Esophagus (tissue), 2 donors: ENCODE data around the gene AFG3L2. TPM values are rescaled to one million over a fixed set of nuclear protein-coding genes. Genes with fewer than 3 reads are reported as not detected.

Experiments
- H3K27ac ChIP-seq, 2 donors: one replicate each; pipeline ENCODE4 v1.5.1; 2013; ENCODE audit warnings: low read depth in 2 of 2, mild to moderate bottlenecking in 2 of 2, inconsistent platforms in 1 of 2, low read length in 1 of 2, moderate library complexity in 1 of 2
- H3K27me3 ChIP-seq, 2 donors: one replicate each; pipeline ENCODE4 v1.6.1; 2013; ENCODE audit warnings: low read length in 2 of 2, control low read depth in 1 of 2, mild to moderate bottlenecking in 1 of 2; ENCODE audit not compliant: insufficient read depth in 2 of 2, control insufficient read depth in 1 of 2
- H3K36me3 ChIP-seq, 2 donors: one replicate each; pipeline ENCODE4 v1.6.1; 2013; ENCODE audit warnings: low read length in 1 of 2; ENCODE audit not compliant: control insufficient read depth in 2 of 2, insufficient read depth in 2 of 2
- H3K4me1 ChIP-seq, 2 donors: one replicate each; pipeline ENCODE4 v1.6.1; 2013; ENCODE audit warnings: low read length in 1 of 2; ENCODE audit not compliant: control insufficient read depth in 2 of 2, insufficient read depth in 2 of 2
- H3K4me3 ChIP-seq, 2 donors: one replicate each; pipeline ENCODE4 v1.5.1; 2013; ENCODE audit warnings: low read length in 2 of 2, mild to moderate bottlenecking in 2 of 2, low read depth in 1 of 2, moderate library complexity in 1 of 2
- H3K9me3 ChIP-seq, 2 donors: one replicate each; pipeline ENCODE4 v1.6.1; 2013; ENCODE audit warnings: mild to moderate bottlenecking in 2 of 2, low read depth in 1 of 2, low read length in 1 of 2, moderate library complexity in 1 of 2; ENCODE audit not compliant: control insufficient read depth in 2 of 2, insufficient read depth in 1 of 2
- WGBS, 2 donors: extraction: QIAGEN DNeasy Blood & Tissue Kit; methylation state at CpG; one replicate each; pipeline ENCODE4 v1.1.7; 2013; 5-methylcytosine and 5-hydroxymethylcytosine counted together
- polyA plus RNA-seq, 2 donors: library from polyadenylated mRNA; stranded (reverse); fragments of 200-250 nt; gene quantifications; one replicate each; pipeline ENCODE4 v1.2.3, GENCODE V29; 2013
- donor health status: healthy with polysubstance abuse.
- donor health status: Bipolar disorder and iron deficiency.

Gene AFG3L2
- polyA plus RNA-seq, 2 donors, result 14.7 to 34.0 TPM

GRCh38 chr18:12310762-12311161, 66.3 kb downstream of the AFG3L2 start:
- H3K27me3 ChIP-seq, result no peaks in the 10 kb centered on the region
- H3K9me3 ChIP-seq, result no peaks in the 10 kb centered on the region
- peak overlapping the region in 1 of 2 donors; percentile 64 for H3K27ac ChIP-seq
- 89 to 93% methylated on average over 6 of the region's 6 CpGs for WGBS, 2 donors
- peaks cover 4 to 5% of the 10 kb centered on the region in 2 donors for H3K4me1 ChIP-seq
- H3K36me3 ChIP-seq, result peaks cover 0 to 2% of the 10 kb centered on the region in 2 donors
- H3K4me3 ChIP-seq, result peak overlapping the region in 1 of 2 donors; percentile 13

DNA sequence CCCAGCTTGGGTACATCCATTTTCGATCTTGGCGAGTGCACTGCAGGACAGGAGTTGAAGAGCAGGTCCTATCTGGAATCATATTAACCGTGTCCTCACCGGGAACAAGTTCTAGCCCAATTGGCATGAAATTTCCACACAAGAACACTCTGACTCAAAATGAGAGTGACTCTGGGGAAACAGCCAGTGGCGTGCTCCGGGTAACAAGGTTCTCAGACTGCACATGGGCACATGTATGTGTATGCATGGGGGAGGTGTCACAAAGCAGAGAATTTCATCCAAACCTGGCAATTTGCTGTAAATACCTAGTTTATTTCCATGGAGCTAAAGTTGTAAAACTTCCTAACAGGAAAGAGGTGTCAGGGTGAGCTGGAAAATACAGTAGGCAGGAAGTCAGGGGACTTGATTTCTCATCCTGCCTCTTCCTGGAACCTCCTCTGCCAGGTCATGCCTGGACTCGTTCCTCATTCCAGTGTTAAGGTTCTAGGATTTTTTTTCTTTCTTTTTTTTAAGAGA, 67.3 kb downstream of the AFG3L2 start:
- peak overlapping the region; percentile 98 to 99 for H3K27ac ChIP-seq
- no peaks in the 10 kb centered on the region for H3K27me3 ChIP-seq
- peaks cover 8 to 9% of the 10 kb centered on the region in 2 donors for H3K4me1 ChIP-seq
- H3K36me3 ChIP-seq, result peaks cover 0 to 2% of the 10 kb centered on the region in 2 donors
- 19 to 37% methylated on average over 7 of the region's 7 CpGs for WGBS, 2 donors
- peak overlapping the region; percentile 85 to 86 for H3K4me3 ChIP-seq
- no peaks in the 10 kb centered on the region for H3K9me3 ChIP-seq

DNA sequence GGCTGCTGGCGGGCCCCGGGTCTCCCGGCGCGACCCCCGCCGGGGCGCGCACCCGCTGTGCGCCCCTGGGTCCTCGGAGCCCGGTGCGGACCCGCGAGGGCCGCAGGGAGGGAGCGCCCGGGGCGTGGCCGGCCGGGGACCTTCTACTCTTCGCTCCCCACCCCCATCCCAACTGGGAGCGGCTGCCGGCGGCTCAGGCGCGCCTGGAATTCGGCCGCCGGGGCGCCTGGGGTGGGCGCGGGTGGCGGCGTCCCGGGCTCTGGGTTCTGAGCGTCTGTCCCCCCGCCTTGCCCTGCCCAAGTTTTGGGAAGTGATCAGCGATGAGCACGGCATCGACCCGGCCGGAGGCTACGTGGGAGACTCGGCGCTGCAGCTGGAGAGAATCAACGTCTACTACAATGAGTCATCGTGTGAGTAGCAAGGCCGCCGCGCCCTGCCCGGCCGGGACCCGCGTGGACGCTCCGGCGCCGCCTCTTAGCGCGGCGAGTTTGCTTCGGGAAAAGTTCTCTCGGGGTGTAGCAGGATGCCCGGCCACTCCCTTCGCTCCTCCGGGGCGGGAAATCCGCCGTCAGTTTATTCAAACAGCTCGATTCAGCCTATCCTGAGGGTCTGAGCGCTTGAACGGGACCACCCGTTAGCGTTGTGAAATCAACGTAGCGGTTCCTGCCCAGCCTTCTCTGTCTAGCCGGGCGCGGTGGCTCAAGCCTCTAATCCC, 68.5 kb downstream of the AFG3L2 start:
- peak overlapping the region; percentile 98 to 99 for H3K27ac ChIP-seq
- no peaks in the 10 kb centered on the region for H3K27me3 ChIP-seq
- 1% methylated on average over 79 to 81 of the region's 81 CpGs for whole genome bisulfite sequencing, 2 donors
- peak overlapping the region; percentile 85 to 86 for H3K4me3 ChIP-seq
- no peaks in the 10 kb centered on the region for H3K9me3 ChIP-seq
- no peaks in the 10 kb centered on the region for H3K36me3 ChIP-seq
- peaks cover 8 to 9% of the 10 kb centered on the region in 2 donors for H3K4me1 ChIP-seq

DNA sequence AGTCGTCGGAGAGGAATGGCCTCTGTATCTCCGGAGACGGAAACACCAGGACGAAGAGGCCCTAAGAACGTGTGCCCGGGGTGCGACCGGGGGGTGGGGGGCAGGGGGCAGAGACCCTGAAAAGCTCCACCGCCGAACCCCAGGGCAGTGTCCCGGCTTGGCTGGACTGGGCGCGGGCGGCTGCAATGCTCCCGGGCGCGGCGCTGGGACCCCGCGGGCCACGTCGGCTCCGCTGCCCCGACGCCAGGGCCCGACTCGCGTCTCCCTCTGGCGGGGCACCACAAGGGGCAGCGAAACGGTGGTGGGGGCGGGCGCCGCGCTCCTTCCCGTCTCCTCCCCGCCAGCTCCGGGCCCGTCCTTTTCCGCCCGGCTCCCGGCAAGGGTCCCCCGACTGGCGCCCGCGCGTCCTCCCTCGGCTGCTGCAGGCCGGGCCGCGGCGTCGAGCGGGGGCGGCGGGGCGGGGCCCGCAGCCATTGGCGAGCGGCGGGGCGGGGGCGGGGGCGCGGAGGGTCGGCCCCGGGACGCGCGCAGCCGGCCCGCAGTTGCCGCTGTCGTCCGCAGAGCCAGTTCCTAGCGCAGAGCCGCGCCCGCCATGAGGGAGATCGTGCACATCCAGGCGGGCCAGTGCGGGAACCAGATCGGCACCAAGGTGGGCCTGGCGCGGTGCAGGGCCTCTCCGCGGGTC, 69.2 kb downstream of the AFG3L2 start, which contains the start of gene TUBB6:
TSS of gene TUBB6 (plus strand) at position 541 of the 685 bp plus-strand sequence. CDS start at position 593, 52 bp downstream.
- H3K4me1 ChIP-seq, result peaks cover 8 to 9% of the 10 kb centered on the region in 2 donors
- WGBS, 2 donors, result 1 to 2% methylated on average over 61 to 88 of the region's 88 CpGs

DNA sequence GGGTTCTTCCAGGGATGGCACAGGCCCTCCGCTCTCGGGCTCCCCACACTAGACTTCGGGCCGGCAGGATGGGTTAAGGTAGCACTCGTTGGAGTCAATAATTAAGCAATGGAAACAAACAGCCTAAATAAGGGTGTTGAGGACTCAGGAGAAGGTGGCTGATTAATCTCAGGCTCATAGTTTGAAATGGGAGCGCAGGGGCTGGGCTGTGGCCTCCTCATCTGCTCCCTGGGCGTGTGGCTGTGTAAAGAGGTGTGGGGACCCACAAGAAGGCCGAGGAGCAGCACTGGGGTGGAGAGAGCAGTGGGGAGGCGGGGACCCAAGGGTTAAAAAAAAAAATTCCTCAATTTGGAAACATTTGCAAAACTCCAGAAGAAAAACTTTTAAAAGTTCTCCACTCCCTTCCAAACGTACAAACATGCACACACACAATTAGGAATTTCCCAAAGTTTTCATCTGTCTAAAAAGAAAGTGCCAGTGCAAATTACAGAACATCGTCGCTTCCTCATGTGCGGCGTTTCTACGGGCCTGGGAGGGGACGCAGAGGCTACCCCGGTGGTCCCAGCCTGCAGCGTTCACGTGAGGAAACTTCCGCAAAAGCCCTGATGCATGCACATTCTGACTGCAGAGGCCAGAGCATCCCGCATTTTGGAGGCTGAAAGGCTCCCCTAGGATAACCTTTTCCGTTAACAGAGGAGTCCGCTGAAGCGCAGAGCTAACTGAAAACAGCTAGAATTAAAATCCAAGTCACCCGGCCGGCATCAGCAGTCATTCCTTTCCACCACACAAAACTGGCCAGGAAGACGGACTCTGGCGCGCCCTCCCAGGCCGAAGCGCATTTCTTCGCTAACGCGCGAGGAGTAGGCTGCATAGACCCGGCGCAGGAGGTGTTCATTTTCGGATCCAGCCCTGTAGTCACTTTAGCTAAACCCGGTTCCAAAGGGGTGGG, 70.0 kb downstream of the AFG3L2 start:
- Histone ChIP-seq H3K4me1 (peaks cover 8 to 9% of the 10 kb centered on the region in 2 donors), H3K9me3 (no peaks in the 10 kb centered on the region), H3K36me3 (no peaks in the 10 kb centered on the region), H3K27ac (peak overlapping the region; percentile 98 to 99), H3K4me3 (peak overlapping the region; percentile 62 to 85), H3K27me3 (no peaks in the 10 kb centered on the region)
- WGBS, 2 donors, result 29 to 33% methylated on average over 39 of the region's 39 CpGs

More for the DNA sequence above, 69.2 kb downstream of the AFG3L2 start, which contains the start of gene TUBB6:
- H3K27me3 ChIP-seq, result no peaks in the 10 kb centered on the region
- H3K4me3 ChIP-seq, result peak within 1 kb of the TSS; percentile 85 to 86
- peak within 1 kb of the TSS; percentile 98 to 99 for H3K27ac ChIP-seq
- no peaks in the 10 kb centered on the region for H3K36me3 ChIP-seq
- H3K9me3 ChIP-seq, result no peaks in the 10 kb centered on the region

- 79 to 83% methylated on average over 25 of the region's 25 CpGs for WGBS, 2 donors
- H3K4me3 ChIP-seq, result no peak overlapping the region
- H3K9me3 ChIP-seq, result no peaks in the 10 kb centered on the region
- peaks cover 8 to 9% of the 10 kb centered on the region in 2 donors for H3K4me1 ChIP-seq
- H3K27me3 ChIP-seq, result no peaks in the 10 kb centered on the region
- no peak overlapping the region for H3K27ac ChIP-seq
- H3K36me3 ChIP-seq, result no peaks in the 10 kb centered on the region
These were observed 70.9 kb downstream of the AFG3L2 start for GRCh38 chr18:12305930-12306629.

GRCh38 chr18:12305211-12305610, 71.8 kb downstream of the AFG3L2 start:
- WGBS, 2 donors, result 69 to 75% methylated on average over 12 of the region's 12 CpGs
- H3K27ac ChIP-seq, result peak overlapping the region in 1 of 2 donors; percentile 67
- H3K4me3 ChIP-seq, result no peak overlapping the region
- no peaks in the 10 kb centered on the region for H3K9me3 ChIP-seq
- no peaks in the 10 kb centered on the region for H3K27me3 ChIP-seq
- peaks cover 8 to 9% of the 10 kb centered on the region in 2 donors for H3K4me1 ChIP-seq
- H3K36me3 ChIP-seq, result no peaks in the 10 kb centered on the region

- Histone ChIP-seq H3K9me3 (no peaks in the 10 kb centered on the region), H3K27me3 (no peaks in the 10 kb centered on the region), H3K4me1 (peaks cover 8 to 9% of the 10 kb centered on the region in 2 donors), H3K4me3 (no peak overlapping the region), H3K36me3 (no peaks in the 10 kb centered on the region), H3K27ac (peak overlapping the region in 1 of 2 donors; percentile 67)
- WGBS, 2 donors, result 60 to 63% methylated on average over 19 of the region's 19 CpGs
These were observed 72.4 kb downstream of the AFG3L2 start for GRCh38 chr18:12304351-12305210.
